GM18505 (cell line): ENCODE measurements around the gene TUBA4A.

Experiments
- ATAC-seq: cut with Tn5 transposase; IDR thresholded peaks from one replicate; pipeline ENCODE4 v1.9.1; 2021; ENCODE audit not compliant: unreplicated experiment
- POLR2A ChIP-seq: IDR thresholded peaks from 4 replicates; pipeline ENCODE4 v1.6.1; 2011; ENCODE audit warnings: borderline replicate concordance; ENCODE audit not compliant: insufficient read depth, insufficient read length; ENCODE audit errors: extremely low read depth

The TUBA4A gene

DNA sequence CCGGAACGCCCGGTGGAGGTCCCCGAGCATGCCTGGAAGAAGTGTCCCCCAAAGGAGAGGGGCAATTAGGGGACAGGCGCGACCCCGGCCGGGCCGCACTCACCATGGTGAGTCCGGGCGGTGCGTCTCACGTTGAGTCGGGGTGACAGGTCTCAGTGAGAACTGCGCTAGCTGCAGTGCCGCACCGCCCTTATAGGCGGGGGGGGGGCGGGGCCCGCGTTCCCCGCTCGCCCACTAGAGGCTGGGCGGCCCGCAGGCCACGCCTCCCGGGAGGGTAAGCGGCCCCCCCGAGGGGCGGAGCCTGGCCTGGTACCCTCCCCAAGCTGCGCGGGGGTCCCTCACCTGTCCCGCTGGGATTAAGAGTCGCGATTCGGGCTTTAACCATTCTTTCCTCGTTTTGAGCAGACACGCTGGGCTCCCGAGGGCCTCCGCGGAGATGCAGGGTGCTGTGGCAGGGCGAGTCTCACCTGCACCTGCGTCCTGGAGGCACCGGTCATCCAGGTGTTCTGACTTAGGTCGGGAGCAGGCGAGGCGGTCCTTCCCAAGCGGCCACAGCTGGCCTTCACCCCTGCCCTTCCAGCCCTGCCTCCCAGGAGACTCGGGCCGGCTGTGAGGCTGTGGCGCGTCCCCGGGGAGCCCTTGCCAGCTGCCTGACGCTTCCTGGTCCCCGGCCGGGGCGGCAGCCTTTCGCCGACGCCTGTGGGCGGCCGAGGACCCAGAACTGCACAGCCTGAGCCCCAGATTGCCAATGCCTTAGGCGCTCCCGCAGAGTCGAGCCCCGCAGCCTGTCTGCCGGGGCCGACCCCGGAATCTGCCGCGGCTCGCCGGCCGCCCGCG lies at the start of gene TUBA4A:
TUBA4A (minus strand) TSS at position 166 of the 837 bp plus-strand sequence; CDS start at position 106, 60 bp downstream.
- ATAC-seq: peak; percentile 50
- TF ChIP-seq POLR2A: peak; percentile 99

- no peak for ATAC-seq
- no peak for TF ChIP-seq POLR2A
Measured at GRCh38 chr2:219302412-219302968, 48.8 kb upstream of the TUBA4A start.

DNA sequence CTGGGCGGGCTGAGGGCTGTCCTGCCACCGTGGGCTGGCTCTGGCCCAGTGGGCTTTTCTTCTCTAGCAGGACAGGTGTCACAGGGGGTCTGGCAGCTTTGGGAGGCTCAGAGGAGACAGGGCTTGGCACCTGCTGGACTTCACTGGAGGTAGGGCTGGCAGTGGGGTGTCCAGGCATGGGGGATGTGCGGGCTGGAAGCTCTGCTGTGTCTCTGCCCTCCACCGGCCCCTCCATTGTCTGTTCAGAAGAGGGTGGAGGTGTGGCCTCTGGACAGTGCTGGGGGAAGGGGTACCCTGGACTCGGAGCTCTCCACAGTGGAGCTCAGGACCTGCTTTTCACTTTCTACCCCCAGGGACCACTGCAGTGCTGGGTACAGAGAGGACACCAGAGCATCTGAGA lies 46.3 kb upstream of the TUBA4A start:
- ATAC-seq: no peak
- no peak for TF ChIP-seq POLR2A

GRCh38 chr2:219299372-219299760 lies 45.6 kb upstream of the TUBA4A start:
- TF ChIP-seq POLR2A: no peak
- no peak for ATAC-seq

- ATAC-seq: no peak
- no peak for TF ChIP-seq POLR2A
Measured at GRCh38 chr2:219298759-219299371, 45.1 kb upstream of the TUBA4A start.

DNA sequence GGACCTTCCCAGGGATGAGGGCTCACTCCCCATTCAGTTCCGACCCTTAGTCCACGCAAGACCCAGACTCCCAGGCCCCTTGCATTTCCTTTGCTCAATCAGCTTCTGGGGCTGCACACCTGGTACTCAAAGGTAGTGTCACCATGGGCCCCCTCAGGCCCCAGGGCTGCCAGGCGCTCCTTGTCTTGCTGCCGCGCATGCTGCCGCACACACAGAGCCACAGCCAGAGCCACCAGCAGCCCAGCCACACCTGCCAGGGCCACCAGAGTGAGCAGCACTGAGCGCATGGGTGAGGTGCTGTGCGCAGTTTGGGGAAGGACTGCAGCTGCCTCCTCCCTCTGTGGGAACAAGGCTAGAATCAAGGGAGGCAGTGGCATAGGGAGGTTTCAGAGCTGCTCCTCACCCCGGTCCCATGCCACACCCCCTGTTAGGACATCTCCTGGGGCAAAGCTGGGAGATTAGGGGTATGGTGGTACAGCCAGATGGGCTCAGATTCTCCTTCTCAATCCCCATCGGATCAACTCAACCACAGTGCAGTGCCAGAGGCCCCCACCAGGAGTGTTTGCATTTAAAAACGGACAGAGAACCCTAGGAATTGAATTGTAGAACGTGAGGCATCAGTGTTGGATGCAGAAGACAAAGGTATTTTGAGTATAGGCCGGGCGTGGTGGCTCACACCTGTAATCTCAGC lies 44.2 kb upstream of the TUBA4A start:
- no peak for TF ChIP-seq POLR2A
- ATAC-seq: no peak

GRCh38 chr2:219296631-219297391 lies 43.1 kb upstream of the TUBA4A start:
- no peak for ATAC-seq
- TF ChIP-seq POLR2A: no peak

DNA sequence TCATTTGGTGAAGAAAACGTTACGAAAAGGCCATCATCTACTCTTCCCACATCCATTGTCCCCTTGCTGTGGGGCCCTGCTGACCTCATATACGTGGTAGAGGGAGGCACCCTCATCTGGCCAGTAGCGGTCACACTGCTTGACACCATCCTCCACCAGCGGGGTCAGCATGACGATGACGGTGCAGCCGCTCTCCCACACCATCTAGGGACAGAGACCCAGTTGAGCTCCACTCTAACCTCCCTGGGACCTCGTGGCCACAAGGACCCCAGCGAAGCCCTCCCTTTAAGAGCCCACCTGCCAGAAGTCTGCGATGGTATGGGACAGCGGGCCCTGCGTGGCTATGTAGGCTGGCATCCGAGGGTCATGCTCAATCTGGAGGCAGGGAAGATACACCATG lies 42.4 kb upstream of the TUBA4A start:
- no peak for ATAC-seq
- TF ChIP-seq POLR2A: no peak

DNA sequence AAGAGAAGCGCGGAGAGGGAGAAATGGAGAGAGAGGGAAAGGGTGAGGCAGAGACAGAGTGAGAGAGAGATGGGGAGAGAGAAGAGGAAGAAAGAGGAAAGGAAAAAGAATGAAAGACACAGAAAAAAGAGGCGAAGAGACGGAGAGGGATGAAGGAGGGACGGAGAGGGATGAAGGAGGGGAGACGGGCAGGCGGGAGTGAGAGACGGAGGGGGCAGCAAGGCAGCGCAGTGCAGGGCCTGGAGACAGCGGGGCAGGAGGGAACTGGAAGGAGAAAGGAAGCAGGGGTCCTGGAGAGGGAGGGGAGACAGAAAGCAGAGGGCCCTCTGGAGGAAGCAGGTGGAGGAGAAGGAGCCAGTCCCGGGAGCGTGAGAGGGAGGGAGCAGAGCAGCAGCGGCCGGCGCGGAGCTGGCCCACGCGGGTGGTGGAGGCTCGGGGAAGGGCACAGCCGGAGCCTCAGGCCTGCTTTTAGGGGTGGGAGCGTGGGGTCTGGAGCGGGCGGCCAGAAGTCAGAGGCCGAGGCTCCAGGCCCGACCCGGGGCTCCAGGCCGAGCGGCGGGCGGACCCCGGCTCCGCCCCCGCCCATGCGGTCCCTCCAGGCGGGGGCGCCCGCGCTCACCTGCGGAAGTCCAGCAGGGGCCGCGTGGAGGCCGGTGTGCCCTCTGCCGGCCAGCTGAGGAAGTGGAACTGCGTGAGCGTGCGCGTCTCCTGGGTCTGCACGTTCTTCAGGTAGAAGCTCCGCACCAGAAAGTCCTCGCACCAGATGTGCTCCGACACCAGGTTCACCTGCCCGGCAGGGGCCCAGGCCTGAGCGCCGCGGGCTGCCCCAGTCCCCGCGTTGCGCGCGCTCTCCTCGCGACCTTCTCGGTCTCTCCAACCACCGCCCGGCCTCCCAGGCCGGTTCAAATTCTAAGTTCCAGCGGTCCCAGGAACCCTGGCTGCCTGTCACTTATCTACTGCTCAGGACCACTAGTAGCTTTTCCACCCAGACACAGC lies 40.9 kb upstream of the TUBA4A start:
- TF ChIP-seq POLR2A: peak; percentile 73
- peak; percentile 92 for ATAC-seq

DNA sequence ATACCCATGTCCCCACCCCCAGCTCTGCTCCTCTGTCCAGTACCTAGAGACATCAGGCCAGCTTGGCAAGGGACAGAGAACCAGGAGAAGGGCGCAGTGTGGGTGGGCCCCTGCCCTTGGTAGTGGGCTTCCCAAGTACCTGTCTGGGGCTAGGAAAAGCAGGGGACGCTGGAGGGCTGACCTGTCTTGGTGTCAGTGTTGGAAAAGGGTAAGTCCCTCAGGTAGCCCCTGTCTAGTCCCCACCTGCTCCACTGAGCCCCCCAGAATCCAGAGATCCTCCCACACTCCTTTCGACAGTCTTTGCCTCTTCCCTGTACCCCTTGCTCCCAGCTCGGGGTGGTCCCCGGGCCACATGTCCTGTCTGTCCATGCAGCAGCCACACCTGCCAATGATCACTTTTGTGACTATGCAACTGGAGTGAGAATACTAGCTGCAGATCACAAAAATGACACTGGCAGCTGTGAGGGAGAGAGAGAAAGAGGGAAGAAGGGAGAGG lies 40.1 kb upstream of the TUBA4A start:
- ATAC-seq: no peak
- TF ChIP-seq POLR2A: no peak

GRCh38 chr2:219292616-219293015 lies 38.9 kb upstream of the TUBA4A start:
- no peak for TF ChIP-seq POLR2A

DNA sequence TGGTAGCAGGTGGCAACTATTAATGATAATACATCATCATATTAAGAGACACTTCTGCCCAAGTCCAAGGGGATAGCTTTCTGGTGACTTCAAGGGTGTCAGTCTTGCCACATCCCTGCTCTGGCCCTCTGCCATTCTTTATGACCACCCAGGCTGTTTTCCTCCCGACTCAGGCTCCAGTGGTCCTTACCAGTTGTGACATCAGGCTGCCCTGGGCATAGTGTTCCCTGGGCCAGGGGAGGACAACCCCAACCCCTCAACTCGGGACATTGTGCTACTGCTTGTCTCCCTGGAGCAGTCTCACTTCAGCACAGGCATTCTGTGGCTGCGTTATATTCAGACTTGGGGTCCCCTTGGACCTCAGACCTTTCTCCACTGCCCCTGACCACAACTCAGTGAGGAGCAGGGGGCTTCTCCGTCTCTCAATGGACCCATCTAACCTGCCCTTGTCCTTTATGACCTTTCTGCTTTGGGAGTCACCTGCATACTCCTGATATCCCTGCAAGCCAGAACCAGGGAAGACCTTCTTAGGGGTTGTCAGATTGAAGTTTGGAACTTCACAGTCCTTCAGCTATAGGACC lies 38.3 kb upstream of the TUBA4A start:
- ATAC-seq: no peak
- TF ChIP-seq POLR2A: no peak

More at GRCh38 chr2:219292616-219293015, 38.9 kb upstream of the TUBA4A start:
- no peak for ATAC-seq

GRCh38 chr2:219291394-219291793 lies 37.7 kb upstream of the TUBA4A start:
- no peak for ATAC-seq
- TF ChIP-seq POLR2A: no peak
